Measurements from ENCODE around the gene GLIS2. TPM values are rescaled to one million over a fixed set of nuclear protein-coding genes. Genes with fewer than 3 reads are reported as not detected.

Gene GLIS2
- total and polyA plus RNA-seq, 2 donors (not counting 1 experiment from before 2014, with no cell fraction given): 4.0 to 6.0 TPM

GRCh38 chr16:4301177-4301576 is 14.7 kb upstream of the GLIS2 start:
- Histone ChIP-seq H3K4me3 (replicated peaks in 1 of 4; ENCODE audit: control extremely low read depth in 1 of 4, insufficient read depth in 1 of 4, low read depth in 3 of 4, low read length in 4 of 4) (no peak overlapping the region), H3K4me2 (ENCODE audit: extremely low read depth, insufficient read depth, low read length) (no peak overlapping the region), H3K79me2 (ENCODE audit: control insufficient read depth, insufficient read depth, low read length) (no peaks in the 10 kb centered on the region), H3K27me3 (ENCODE audit: control insufficient read depth, insufficient read depth, low read length) (no peaks in the 10 kb centered on the region), H2AFZ (ENCODE audit: low read length) (no peak overlapping the region), H3K4me1 (ENCODE audit: control insufficient read depth, extremely low read depth, insufficient read depth, low read length) (peaks cover 9% of the 10 kb centered on the region), H3K27ac (ENCODE audit: insufficient read depth, low read length) (no peak overlapping the region), H3K36me3 (ENCODE audit: control insufficient read depth, insufficient read depth, low read length) (no peaks in the 10 kb centered on the region), H3K9ac (ENCODE audit: insufficient read depth, low read length) (no peak overlapping the region), H3K9me3 (ENCODE audit: control insufficient read depth, insufficient read depth, low read depth, low read length) (no peaks in the 10 kb centered on the region), H4K20me1 (ENCODE audit: control insufficient read depth, extremely low read depth, insufficient read depth, low read length) (no peaks in the 10 kb centered on the region)
- no peak for DNase-seq (ENCODE audit: low read depth in 2 of 2)
- TF ChIP-seq CTCF (conservative IDR thresholded peaks at IDR 0.05 in 1 of 2, IDR thresholded peaks at IDR 0.05 in 1 of 2; ENCODE audit: low read depth in 1 of 2, low read length in 2 of 2) (no peak), EZH2 (IDR thresholded peaks at IDR 0.05; ENCODE audit: low read length, missing control alignments) (no peak)

- no peak overlapping the region for H3K27ac ChIP-seq (ENCODE audit: insufficient read depth, low read length)
- DNase-seq (ENCODE audit: low read depth in 2 of 2): no peak
- H3K36me3 ChIP-seq (ENCODE audit: control insufficient read depth, insufficient read depth, low read length): no peaks in the 10 kb centered on the region
- H3K27me3 ChIP-seq (ENCODE audit: control insufficient read depth, insufficient read depth, low read length): no peaks in the 10 kb centered on the region
- peaks cover 9% of the 10 kb centered on the region for H3K4me1 ChIP-seq (ENCODE audit: control insufficient read depth, extremely low read depth, insufficient read depth, low read length)
- H3K9ac ChIP-seq (ENCODE audit: insufficient read depth, low read length): no peak overlapping the region
- H3K79me2 ChIP-seq (ENCODE audit: control insufficient read depth, insufficient read depth, low read length): no peaks in the 10 kb centered on the region
- no peaks in the 10 kb centered on the region for H3K9me3 ChIP-seq (ENCODE audit: control insufficient read depth, insufficient read depth, low read depth, low read length)
- H4K20me1 ChIP-seq (ENCODE audit: control insufficient read depth, extremely low read depth, insufficient read depth, low read length): no peaks in the 10 kb centered on the region
- TF ChIP-seq CTCF (conservative IDR thresholded peaks at IDR 0.05 in 1 of 2, IDR thresholded peaks at IDR 0.05 in 1 of 2; ENCODE audit: low read depth in 1 of 2, low read length in 2 of 2) (no peak), EZH2 (IDR thresholded peaks at IDR 0.05; ENCODE audit: low read length, missing control alignments) (no peak)
- no peak overlapping the region for H2AFZ ChIP-seq (ENCODE audit: low read length)
- H3K4me2 ChIP-seq (ENCODE audit: extremely low read depth, insufficient read depth, low read length): no peak overlapping the region
- no peak overlapping the region for H3K4me3 ChIP-seq (replicated peaks in 1 of 4; ENCODE audit: control extremely low read depth in 1 of 4, insufficient read depth in 1 of 4, low read depth in 3 of 4, low read length in 4 of 4)
These were observed 13.9 kb upstream of the GLIS2 start for GRCh38 chr16:4301968-4302367.

GRCh38 chr16:4303973-4304372 is 11.9 kb upstream of the GLIS2 start:
- Histone ChIP-seq H3K4me2 (ENCODE audit: extremely low read depth, insufficient read depth, low read length) (no peak overlapping the region), H2AFZ (ENCODE audit: low read length) (no peak overlapping the region), H3K79me2 (ENCODE audit: control insufficient read depth, insufficient read depth, low read length) (no peaks in the 10 kb centered on the region), H3K9ac (ENCODE audit: insufficient read depth, low read length) (no peak overlapping the region), H3K4me3 (replicated peaks in 1 of 4; ENCODE audit: control extremely low read depth in 1 of 4, insufficient read depth in 1 of 4, low read depth in 3 of 4, low read length in 4 of 4) (no peak overlapping the region), H3K9me3 (ENCODE audit: control insufficient read depth, insufficient read depth, low read depth, low read length) (no peaks in the 10 kb centered on the region), H3K36me3 (ENCODE audit: control insufficient read depth, insufficient read depth, low read length) (no peaks in the 10 kb centered on the region), H4K20me1 (ENCODE audit: control insufficient read depth, extremely low read depth, insufficient read depth, low read length) (no peaks in the 10 kb centered on the region), H3K27me3 (ENCODE audit: control insufficient read depth, insufficient read depth, low read length) (no peaks in the 10 kb centered on the region), H3K27ac (ENCODE audit: insufficient read depth, low read length) (no peak overlapping the region), H3K4me1 (ENCODE audit: control insufficient read depth, extremely low read depth, insufficient read depth, low read length) (peaks cover 2% of the 10 kb centered on the region)
- TF ChIP-seq EZH2 (IDR thresholded peaks at IDR 0.05; ENCODE audit: low read length, missing control alignments) (no peak), CTCF (conservative IDR thresholded peaks at IDR 0.05 in 1 of 2, IDR thresholded peaks at IDR 0.05 in 1 of 2; ENCODE audit: low read depth in 1 of 2, low read length in 2 of 2) (no peak)
- no peak for DNase-seq (ENCODE audit: low read depth in 2 of 2)

Data from fibroblast of lung (primary cell).